ENCODE data around the gene HTR4.

Gene HTR4

DNA sequence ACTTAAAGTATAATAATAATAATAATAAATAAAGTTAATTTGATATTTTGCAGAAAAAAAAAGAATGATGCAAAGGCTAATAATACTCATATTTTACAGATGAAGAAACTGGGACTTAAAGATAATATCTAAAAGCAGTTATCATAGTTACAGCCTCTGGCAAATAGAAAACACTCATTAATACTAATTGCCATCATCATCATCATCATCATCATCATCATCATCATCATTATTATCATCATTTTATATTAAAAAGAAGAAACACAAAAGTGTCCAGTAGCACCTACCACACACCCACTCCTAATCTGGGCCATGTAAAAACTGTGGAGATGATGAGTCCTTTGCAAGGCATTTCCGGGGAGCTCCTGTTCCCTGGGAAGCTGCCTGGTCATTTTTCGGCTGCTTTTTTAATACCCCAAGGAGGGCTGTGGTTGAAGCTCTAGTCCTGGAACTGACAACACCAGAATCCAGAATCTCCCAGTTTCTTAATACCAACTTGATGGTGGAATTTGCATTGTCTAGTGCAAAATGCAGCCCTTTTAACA lies 70.8 kb downstream of the HTR4 start:
- DNase-seq (ENCODE audit: low spot score): no peak
- TF ChIP-seq, protein P1, sequence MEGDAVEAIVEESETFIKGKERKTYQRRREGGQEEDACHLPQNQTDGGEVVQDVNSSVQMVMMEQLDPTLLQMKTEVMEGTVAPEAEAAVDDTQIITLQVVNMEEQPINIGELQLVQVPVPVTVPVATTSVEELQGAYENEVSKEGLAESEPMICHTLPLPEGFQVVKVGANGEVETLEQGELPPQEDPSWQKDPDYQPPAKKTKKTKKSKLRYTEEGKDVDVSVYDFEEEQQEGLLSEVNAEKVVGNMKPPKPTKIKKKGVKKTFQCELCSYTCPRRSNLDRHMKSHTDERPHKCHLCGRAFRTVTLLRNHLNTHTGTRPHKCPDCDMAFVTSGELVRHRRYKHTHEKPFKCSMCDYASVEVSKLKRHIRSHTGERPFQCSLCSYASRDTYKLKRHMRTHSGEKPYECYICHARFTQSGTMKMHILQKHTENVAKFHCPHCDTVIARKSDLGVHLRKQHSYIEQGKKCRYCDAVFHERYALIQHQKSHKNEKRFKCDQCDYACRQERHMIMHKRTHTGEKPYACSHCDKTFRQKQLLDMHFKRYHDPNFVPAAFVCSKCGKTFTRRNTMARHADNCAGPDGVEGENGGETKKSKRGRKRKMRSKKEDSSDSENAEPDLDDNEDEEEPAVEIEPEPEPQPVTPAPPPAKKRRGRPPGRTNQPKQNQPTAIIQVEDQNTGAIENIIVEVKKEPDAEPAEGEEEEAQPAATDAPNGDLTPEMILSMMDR (IDR thresholded peaks at IDR 0.05; ENCODE audit: extremely low read depth, missing control alignments): no peak

DNA sequence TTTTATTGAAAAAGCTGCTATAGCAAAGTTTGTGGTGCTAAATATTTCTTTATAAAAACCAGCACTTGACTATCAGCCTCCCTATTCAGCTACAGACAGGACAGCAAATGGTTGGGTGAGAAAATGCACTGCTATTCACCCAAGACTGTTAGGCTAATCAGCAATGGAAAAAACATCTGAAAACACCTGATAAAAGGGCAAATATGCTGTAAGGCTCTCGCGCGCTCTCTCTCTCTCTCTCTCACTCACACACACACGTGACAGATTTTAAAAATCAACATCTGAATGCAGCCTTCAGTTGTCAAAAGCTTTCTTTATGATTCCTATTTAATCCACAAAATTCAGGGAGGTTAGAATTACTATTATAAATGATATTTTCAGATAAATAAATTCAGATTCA lies 80.2 kb downstream of the HTR4 start:
- TF ChIP-seq, protein P1 (IDR thresholded peaks at IDR 0.05; ENCODE audit: extremely low read depth, missing control alignments): no peak
- no peak for DNase-seq (ENCODE audit: low spot score)

DNA sequence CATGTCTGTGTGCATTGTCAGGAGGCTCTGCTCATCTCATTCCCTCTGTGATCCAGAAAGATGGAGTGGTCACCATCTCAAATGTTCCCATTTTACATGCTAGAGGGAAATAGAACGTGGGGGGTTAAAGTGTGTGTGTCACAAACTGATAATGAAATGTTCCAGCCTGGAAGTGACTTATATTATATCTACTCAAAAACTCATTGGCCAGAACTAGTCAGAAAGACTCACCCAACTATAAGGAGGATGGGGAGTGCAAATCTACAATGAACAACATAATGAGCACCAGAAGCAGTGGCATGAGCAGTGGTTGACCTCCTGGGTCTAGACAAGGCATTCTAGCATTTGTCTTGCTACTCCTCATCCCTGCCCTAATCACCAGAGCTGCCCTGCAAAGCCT lies 81.0 kb downstream of the HTR4 start:
- TF ChIP-seq, protein P1 (IDR thresholded peaks at IDR 0.05; ENCODE audit: extremely low read depth, missing control alignments): no peak
- no peak for DNase-seq (ENCODE audit: low spot score)

DNA sequence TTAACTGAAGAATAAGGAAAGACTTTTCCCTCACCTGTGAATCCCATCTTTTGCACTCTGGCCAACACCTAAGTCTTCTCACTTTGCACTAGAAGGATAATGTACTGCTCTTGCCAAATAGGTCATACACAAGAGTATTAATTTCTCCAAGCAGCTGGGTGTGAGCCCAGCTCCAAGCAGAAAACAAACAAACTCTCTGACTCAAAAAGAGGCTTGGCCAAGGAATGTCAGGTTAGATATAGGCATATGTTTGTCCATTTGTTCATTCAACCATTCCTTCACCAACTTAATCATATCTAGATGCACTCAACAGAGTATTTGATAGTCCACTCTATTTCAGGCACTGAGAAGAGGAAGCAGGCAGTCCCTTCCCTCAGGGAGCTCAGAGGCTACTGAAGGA lies 84.4 kb downstream of the HTR4 start:
- TF ChIP-seq, protein P1 (IDR thresholded peaks at IDR 0.05; ENCODE audit: extremely low read depth, missing control alignments): no peak

DNA sequence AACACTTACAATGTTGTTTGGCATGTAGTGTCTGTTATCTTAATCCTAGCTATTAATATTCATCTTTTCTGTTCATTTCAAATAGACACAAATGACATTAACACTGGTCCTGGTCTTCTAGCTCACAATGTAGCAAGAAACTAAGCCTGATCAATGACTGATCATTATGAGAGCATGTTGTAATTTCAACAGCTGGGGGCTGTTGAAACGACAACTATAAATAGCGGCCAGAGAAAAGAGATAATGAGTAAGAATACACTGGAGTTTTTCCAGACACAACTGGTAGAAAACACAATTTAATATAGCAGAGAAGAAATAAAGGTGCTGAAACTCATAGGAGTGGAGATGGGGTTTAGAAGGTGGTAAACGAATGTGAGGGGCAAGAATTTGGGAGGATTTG lies 89.2 kb downstream of the HTR4 start:
- TF ChIP-seq, protein P1 (IDR thresholded peaks at IDR 0.05; ENCODE audit: extremely low read depth, missing control alignments): no peak
- DNase-seq (ENCODE audit: low spot score): no peak

More for the DNA sequence above, 84.4 kb downstream of the HTR4 start:
- DNase-seq (ENCODE audit: low spot score): no peak

DNA sequence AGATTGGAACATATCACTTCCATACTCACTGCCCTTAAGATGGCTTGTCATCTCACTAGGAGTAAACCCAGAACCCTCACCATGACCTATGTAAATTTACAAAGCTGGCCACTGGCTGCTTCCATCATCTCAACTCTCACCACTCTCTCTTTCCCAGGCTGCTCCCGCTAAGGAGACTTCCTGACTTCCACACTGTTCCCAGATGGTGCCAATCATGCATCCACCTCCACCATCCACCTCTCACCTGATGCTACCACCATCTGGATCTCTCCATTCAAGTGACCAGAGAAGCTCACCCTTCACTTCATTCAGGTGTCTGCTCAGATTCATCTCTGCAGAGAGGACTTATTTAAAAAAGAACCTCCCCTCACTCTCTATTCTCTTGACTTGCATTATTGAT lies 91.3 kb downstream of the HTR4 start:
- no peak for DNase-seq (ENCODE audit: low spot score)
- TF ChIP-seq, protein P1 (IDR thresholded peaks at IDR 0.05; ENCODE audit: extremely low read depth, missing control alignments): no peak

DNA sequence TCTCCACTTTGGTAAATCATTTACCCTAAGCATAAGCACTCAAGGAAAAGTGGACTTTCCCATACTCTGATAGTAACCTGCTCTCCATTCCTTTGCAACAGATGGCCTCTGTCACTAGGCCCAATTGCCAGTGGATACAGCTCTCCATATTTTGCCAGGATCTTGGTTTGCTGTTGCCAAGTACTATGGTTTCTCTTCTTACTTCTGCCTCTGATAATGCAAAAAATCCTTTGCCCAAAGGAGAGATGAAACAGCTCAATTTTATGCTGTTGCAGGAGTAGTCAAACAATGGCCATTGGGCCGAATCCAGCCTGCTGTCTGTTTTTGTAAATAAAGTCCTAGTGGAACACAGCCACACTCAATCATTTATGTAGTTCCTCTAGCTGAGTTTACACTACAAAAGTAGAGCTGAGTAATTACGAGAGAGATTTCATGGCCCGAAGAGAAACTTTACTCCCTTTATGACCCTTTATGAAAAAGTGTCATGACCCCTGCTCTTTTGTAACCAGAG lies 92.5 kb downstream of the HTR4 start:
- no peak for DNase-seq (ENCODE audit: low spot score)
- TF ChIP-seq, protein P1 (IDR thresholded peaks at IDR 0.05; ENCODE audit: extremely low read depth, missing control alignments): no peak

All from GM20000 (cell line).